Activated CD4-positive, alpha-beta T cell treated with anti-CD3 and anti-CD28 coated beads, Interleukin-2, amount 10 ng/mL, durations not matched to agents 24 days and 14 days (primary cell): Measurements from ENCODE around the gene ANXA6. TPM values are rescaled to one million over a fixed set of nuclear protein-coding genes. Genes with fewer than 3 reads are reported as not detected.

ENCODE experiments used
- DNase-seq: peaks from one replicate; pipeline ENCODE4 v3.0.0; 2022
- H3K27ac Mint-ChIP-seq: one replicate; pipeline ENCODE4 v1.8.0; 2022; ENCODE audit warnings: mild to moderate bottlenecking, mixed read lengths
- H3K27me3 Mint-ChIP-seq: one replicate; pipeline ENCODE4 v1.8.0; 2022; ENCODE audit warnings: mixed read lengths
- H3K36me3 Mint-ChIP-seq: one replicate; pipeline ENCODE4 v1.8.0; 2022; ENCODE audit warnings: low read depth, mild to moderate bottlenecking, mixed read lengths
- H3K4me1 Mint-ChIP-seq: one replicate; pipeline ENCODE4 v1.8.0; 2021; ENCODE audit warnings: mixed read lengths
- H3K4me3 Mint-ChIP-seq: one replicate; pipeline ENCODE4 v1.8.0; 2022; ENCODE audit warnings: mild to moderate bottlenecking, moderate library complexity, mixed read lengths
- H3K9me3 Mint-ChIP-seq: one replicate; pipeline ENCODE4 v1.8.0; 2021; ENCODE audit warnings: mixed read lengths
- intact Hi-C: fragments of 100-400 bp; cut with micrococcal nuclease; formaldehyde crosslinking; loops from one replicate; pipeline ENCODE4 v1.15.1; 2023
- total RNA-seq: library from RNA; stranded (reverse); gene quantifications from 2 replicates; pipeline ENCODE4 v1.2.3, GENCODE V29; 2022

ANXA6 gene
- total RNA-seq, 1 donor from 2014 or later, result 314 TPM

- intact Hi-C loops, result no loop called here
- Mint-ChIP-seq H3K9me3 (no peaks in the 10 kb centered on the region), H3K36me3 (peaks cover 85% of the 10 kb centered on the region), H3K4me3 (no peak overlapping the region), H3K27ac (peak overlapping the region; percentile 66), H3K4me1 (peaks cover 73% of the 10 kb centered on the region), H3K27me3 (no peaks in the 10 kb centered on the region)
- no peak for DNase-seq
These were observed 85.5 kb downstream of the ANXA6 start for GRCh38 chr5:151071848-151072629.

GRCh38 chr5:151071021-151071420 lies 86.6 kb downstream of the ANXA6 start:
- Mint-ChIP-seq H3K27ac (peak overlapping the region; percentile 37), H3K36me3 (peaks cover 84% of the 10 kb centered on the region), H3K9me3 (no peaks in the 10 kb centered on the region), H3K4me1 (peaks cover 73% of the 10 kb centered on the region), H3K4me3 (no peak overlapping the region), H3K27me3 (no peaks in the 10 kb centered on the region)
- intact Hi-C loops, result no loop called here
- no peak for DNase-seq

GRCh38 chr5:151070449-151070848 lies 87.1 kb downstream of the ANXA6 start:
- peaks cover 83% of the 10 kb centered on the region for H3K36me3 Mint-ChIP-seq
- H3K9me3 Mint-ChIP-seq, result no peaks in the 10 kb centered on the region
- H3K27me3 Mint-ChIP-seq, result no peaks in the 10 kb centered on the region
- H3K4me1 Mint-ChIP-seq, result peaks cover 73% of the 10 kb centered on the region
- intact Hi-C loops, result no loop called here
- DNase-seq, result no peak
- peak overlapping the region; percentile 34 for H3K27ac Mint-ChIP-seq
- H3K4me3 Mint-ChIP-seq, result no peak overlapping the region

- no peaks in the 10 kb centered on the region for H3K9me3 Mint-ChIP-seq
- peak overlapping the region; percentile 93 for H3K27ac Mint-ChIP-seq
These were observed 89.0 kb downstream of the ANXA6 start for GRCh38 chr5:151068433-151069197.

GRCh38 chr5:151067632-151068432 lies 89.7 kb downstream of the ANXA6 start:
- intact Hi-C loops, result no loop called here
- Mint-ChIP-seq H3K27ac (peak overlapping the region; percentile 93), H3K36me3 (peaks cover 82% of the 10 kb centered on the region), H3K9me3 (no peaks in the 10 kb centered on the region), H3K27me3 (no peaks in the 10 kb centered on the region), H3K4me3 (peak overlapping the region; percentile 66), H3K4me1 (peaks cover 83% of the 10 kb centered on the region)
- no peak for DNase-seq

More at GRCh38 chr5:151068433-151069197, 89.0 kb downstream of the ANXA6 start:
- Mint-ChIP-seq H3K27me3 (no peaks in the 10 kb centered on the region), H3K36me3 (peaks cover 81% of the 10 kb centered on the region), H3K4me3 (peak overlapping the region; percentile 66), H3K4me1 (peaks cover 78% of the 10 kb centered on the region)
- DNase-seq, result no peak
- intact Hi-C loops, result loop anchor here (1.0 kb wide), 1 partner anchor 10 kb away; no protein-coding TSS in a partner anchor

- peak overlapping the region; percentile 93 for H3K27ac Mint-ChIP-seq
- peaks cover 79% of the 10 kb centered on the region for H3K4me1 Mint-ChIP-seq
- no peaks in the 10 kb centered on the region for H3K27me3 Mint-ChIP-seq
- intact Hi-C loops, result no loop called here
- H3K4me3 Mint-ChIP-seq, result peak overlapping the region; percentile 55
- DNase-seq, result no peak
- H3K36me3 Mint-ChIP-seq, result peaks cover 82% of the 10 kb centered on the region
- H3K9me3 Mint-ChIP-seq, result no peaks in the 10 kb centered on the region
These were observed 90.7 kb downstream of the ANXA6 start for GRCh38 chr5:151066920-151067319.

GRCh38 chr5:151065609-151066008 lies 92.0 kb downstream of the ANXA6 start:
- Mint-ChIP-seq H3K9me3 (no peaks in the 10 kb centered on the region), H3K27me3 (no peaks in the 10 kb centered on the region), H3K4me3 (peak overlapping the region; percentile 55), H3K27ac (peak overlapping the region; percentile 93), H3K36me3 (peaks cover 81% of the 10 kb centered on the region), H3K4me1 (peaks cover 78% of the 10 kb centered on the region)
- intact Hi-C loops, result loop anchor here (1.0 kb wide), 1 partner anchor 13 kb away; no protein-coding TSS in a partner anchor
- no peak for DNase-seq

GRCh38 chr5:151064916-151065499 lies 92.6 kb downstream of the ANXA6 start:
- peaks cover 80% of the 10 kb centered on the region for H3K4me1 Mint-ChIP-seq
- DNase-seq, result no peak
- H3K27ac Mint-ChIP-seq, result peak overlapping the region; percentile 93
- H3K9me3 Mint-ChIP-seq, result no peaks in the 10 kb centered on the region
- no peaks in the 10 kb centered on the region for H3K27me3 Mint-ChIP-seq
- intact Hi-C loops, result loop anchor here (1.0 kb wide), 1 partner anchor 13 kb away; no protein-coding TSS in a partner anchor
- peaks cover 79% of the 10 kb centered on the region for H3K36me3 Mint-ChIP-seq
- H3K4me3 Mint-ChIP-seq, result no peak overlapping the region

- DNase-seq, result no peak
- H3K27me3 Mint-ChIP-seq, result no peaks in the 10 kb centered on the region
- H3K4me3 Mint-ChIP-seq, result peak overlapping the region; percentile 31
- H3K4me1 Mint-ChIP-seq, result peaks cover 77% of the 10 kb centered on the region
- peaks cover 84% of the 10 kb centered on the region for H3K36me3 Mint-ChIP-seq
- intact Hi-C loops, result no loop called here
- no peaks in the 10 kb centered on the region for H3K9me3 Mint-ChIP-seq
- peak overlapping the region; percentile 88 for H3K27ac Mint-ChIP-seq
These were observed 94.2 kb downstream of the ANXA6 start for GRCh38 chr5:151063142-151063989.

- H3K36me3 Mint-ChIP-seq, result peaks cover 79% of the 10 kb centered on the region
- H3K4me3 Mint-ChIP-seq, result no peak overlapping the region
- intact Hi-C loops, result no loop called here
- no peaks in the 10 kb centered on the region for H3K27me3 Mint-ChIP-seq
- DNase-seq, result no peak
- H3K9me3 Mint-ChIP-seq, result no peaks in the 10 kb centered on the region
- peak overlapping the region; percentile 88 for H3K27ac Mint-ChIP-seq
- peaks cover 71% of the 10 kb centered on the region for H3K4me1 Mint-ChIP-seq
These were observed 95.0 kb downstream of the ANXA6 start for GRCh38 chr5:151062405-151063141.

- H3K27me3 Mint-ChIP-seq, result no peaks in the 10 kb centered on the region
- H3K4me3 Mint-ChIP-seq, result no peak overlapping the region
- H3K36me3 Mint-ChIP-seq, result peaks cover 72% of the 10 kb centered on the region
- no peak for DNase-seq
- no peaks in the 10 kb centered on the region for H3K9me3 Mint-ChIP-seq
- peaks cover 57% of the 10 kb centered on the region for H3K4me1 Mint-ChIP-seq
- intact Hi-C loops, result no loop called here
- H3K27ac Mint-ChIP-seq, result peak overlapping the region; percentile 91
These were observed 96.8 kb downstream of the ANXA6 start for GRCh38 chr5:151060742-151061141.

GRCh38 chr5:151058891-151059489 lies 98.6 kb downstream of the ANXA6 start:
- Mint-ChIP-seq H3K36me3 (peaks cover 77% of the 10 kb centered on the region), H3K4me1 (peaks cover 47% of the 10 kb centered on the region), H3K4me3 (peak overlapping the region; percentile 63), H3K27ac (peak overlapping the region; percentile 91), H3K27me3 (no peaks in the 10 kb centered on the region), H3K9me3 (no peaks in the 10 kb centered on the region)
- intact Hi-C loops, result no loop called here
- peak; percentile 68 for DNase-seq
